ENCODE results near the gene MROH2A.
"Not testable (repeated sequence)": the region's sequence is repeated elsewhere in the genome, so short reads cannot be mapped to it uniquely, and the experiment has no call there.

The MROH2A gene

GRCh38 chr2:233778030-233778429 lies at the start of gene MROH2A:
Gene MROH2A, plus strand, starts transcription at chr2:233778330. Its CDS starts 1,029 bp downstream, at chr2:233779359.
- DNase-seq (ENCODE audit: low read depth in 2 of 2), result no peak

GRCh38 chr2:233728723-233729301 lies 49.3 kb upstream of the MROH2A start, which contains the start of gene UGT1A3:
Gene UGT1A3, plus strand, starts transcription at chr2:233729042. Its CDS starts 85 bp downstream, at chr2:233729127.
- DNase-seq (ENCODE audit: low read depth in 2 of 2), result no peak

GRCh38 chr2:233736868-233737653 lies 41.1 kb upstream of the MROH2A start:
- DNase-seq (ENCODE audit: low read depth in 2 of 2), result not testable (repeated sequence)

GRCh38 chr2:233740870-233741269 lies 37.3 kb upstream of the MROH2A start:
- no peak for DNase-seq (ENCODE audit: low read depth in 2 of 2)

GRCh38 chr2:233743464-233744259 lies 34.5 kb upstream of the MROH2A start:
- DNase-seq (ENCODE audit: low read depth in 2 of 2), result no peak

- DNase-seq (ENCODE audit: low read depth in 2 of 2), result no peak
These were observed 32.9 kb upstream of the MROH2A start for GRCh38 chr2:233745073-233745755.

- not testable (repeated sequence) for DNase-seq (ENCODE audit: low read depth in 2 of 2)
These were observed 32.3 kb upstream of the MROH2A start for GRCh38 chr2:233745838-233746237.

- no peak for DNase-seq (ENCODE audit: low read depth in 2 of 2)
These were observed 31.5 kb upstream of the MROH2A start for GRCh38 chr2:233746475-233747282.

- no peak for DNase-seq (ENCODE audit: low read depth in 2 of 2)
These were observed 30.9 kb upstream of the MROH2A start for GRCh38 chr2:233747283-233747544.

GRCh38 chr2:233750689-233751088 lies 27.4 kb upstream of the MROH2A start:
- DNase-seq (ENCODE audit: low read depth in 2 of 2), result not testable (repeated sequence)

GRCh38 chr2:233751212-233752009 lies 26.7 kb upstream of the MROH2A start:
- DNase-seq (ENCODE audit: low read depth in 2 of 2), result not testable (repeated sequence)

- DNase-seq (ENCODE audit: low read depth in 2 of 2), result no peak
These were observed 23.1 kb upstream of the MROH2A start for GRCh38 chr2:233754872-233755611.

- DNase-seq (ENCODE audit: low read depth in 2 of 2), result no peak
These were observed 21.6 kb upstream of the MROH2A start for GRCh38 chr2:233756429-233757081.

- no peak for DNase-seq (ENCODE audit: low read depth in 2 of 2)
These were observed 20.0 kb upstream of the MROH2A start for GRCh38 chr2:233758141-233758540.

GRCh38 chr2:233758849-233759248 lies 19.3 kb upstream of the MROH2A start:
- DNase-seq (ENCODE audit: low read depth in 2 of 2), result no peak

GRCh38 chr2:233760043-233760442 lies 18.1 kb upstream of the MROH2A start, which contains the start of gene UGT1A1:
Gene UGT1A1, plus strand, starts transcription at chr2:233760270. Its CDS starts 18 bp downstream, at chr2:233760288.
- DNase-seq (ENCODE audit: low read depth in 2 of 2), result no peak

GRCh38 chr2:233761040-233761769 lies 16.9 kb upstream of the MROH2A start:
- no peak for DNase-seq (ENCODE audit: low read depth in 2 of 2)

- DNase-seq (ENCODE audit: low read depth in 2 of 2), result no peak
These were observed 13.9 kb upstream of the MROH2A start for GRCh38 chr2:233764264-233764663.

Data from stimulated activated CD8-positive, alpha-beta memory T cell treated with anti-CD3 and anti-CD28 coated beads, Interleukin-15, amount 100 ng/mL, for 48 hours (primary cell).